Gastroesophageal sphincter (tissue), 3 donors: ENCODE measurements around the gene MAPK8IP2.

ENCODE experiments used
- CTCF ChIP-seq, 4 experiments: fragments of 200-600 bp in 2 of 4; fragments of 450-650 bp in 2 of 4; sonication (generic) in 1 of 4; IDR thresholded peaks; one replicate each; pipeline ENCODE4 v1.5.1; 2017 to 2019; ENCODE audit warnings: antibody characterized with exemption in 4 of 4, mild to moderate bottlenecking in 2 of 4, moderate library complexity in 2 of 4
- POLR2A ChIP-seq, 2 donors: fragments of 450-650 bp; IDR thresholded peaks; one replicate each; pipeline ENCODE4 v1.6.1; 2017; ENCODE audit warnings: antibody characterized with exemption in 2 of 2, mild to moderate bottlenecking in 2 of 2, moderate library complexity in 1 of 2

GRCh38 chr22:50569041-50569459, 31.5 kb upstream of the MAPK8IP2 start:
- no peak for TF ChIP-seq CTCF (IDR thresholded peaks at IDR 0.05)
- TF ChIP-seq POLR2A (IDR thresholded peaks at IDR 0.05), result no peak
